ENCODE results near the gene DOP1A.

DNA sequence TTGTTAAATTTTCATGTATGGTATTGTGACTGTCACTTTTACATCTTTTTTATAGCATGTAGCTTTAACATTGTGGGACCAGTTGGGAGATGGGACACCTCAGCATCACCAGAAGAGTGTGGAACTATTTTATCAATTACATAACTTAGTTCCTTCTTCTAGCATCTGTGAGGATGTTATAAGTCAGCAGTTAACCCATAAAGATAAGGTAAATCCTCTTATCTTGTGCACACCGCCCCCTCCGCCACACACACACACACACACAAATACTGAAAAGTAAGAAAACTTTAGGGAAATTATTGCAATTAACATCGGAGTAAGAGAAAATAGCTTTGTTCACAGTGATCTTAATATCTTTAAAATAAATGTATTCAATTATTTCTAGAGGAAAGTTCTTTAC lies 64.7 kb downstream of the DOP1A start:
- TF ChIP-seq, protein P1, sequence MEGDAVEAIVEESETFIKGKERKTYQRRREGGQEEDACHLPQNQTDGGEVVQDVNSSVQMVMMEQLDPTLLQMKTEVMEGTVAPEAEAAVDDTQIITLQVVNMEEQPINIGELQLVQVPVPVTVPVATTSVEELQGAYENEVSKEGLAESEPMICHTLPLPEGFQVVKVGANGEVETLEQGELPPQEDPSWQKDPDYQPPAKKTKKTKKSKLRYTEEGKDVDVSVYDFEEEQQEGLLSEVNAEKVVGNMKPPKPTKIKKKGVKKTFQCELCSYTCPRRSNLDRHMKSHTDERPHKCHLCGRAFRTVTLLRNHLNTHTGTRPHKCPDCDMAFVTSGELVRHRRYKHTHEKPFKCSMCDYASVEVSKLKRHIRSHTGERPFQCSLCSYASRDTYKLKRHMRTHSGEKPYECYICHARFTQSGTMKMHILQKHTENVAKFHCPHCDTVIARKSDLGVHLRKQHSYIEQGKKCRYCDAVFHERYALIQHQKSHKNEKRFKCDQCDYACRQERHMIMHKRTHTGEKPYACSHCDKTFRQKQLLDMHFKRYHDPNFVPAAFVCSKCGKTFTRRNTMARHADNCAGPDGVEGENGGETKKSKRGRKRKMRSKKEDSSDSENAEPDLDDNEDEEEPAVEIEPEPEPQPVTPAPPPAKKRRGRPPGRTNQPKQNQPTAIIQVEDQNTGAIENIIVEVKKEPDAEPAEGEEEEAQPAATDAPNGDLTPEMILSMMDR (conservative IDR thresholded peaks at IDR 0.05; ENCODE audit: low read depth, low read length), result no peak
- TF ChIP-seq, protein P2, sequence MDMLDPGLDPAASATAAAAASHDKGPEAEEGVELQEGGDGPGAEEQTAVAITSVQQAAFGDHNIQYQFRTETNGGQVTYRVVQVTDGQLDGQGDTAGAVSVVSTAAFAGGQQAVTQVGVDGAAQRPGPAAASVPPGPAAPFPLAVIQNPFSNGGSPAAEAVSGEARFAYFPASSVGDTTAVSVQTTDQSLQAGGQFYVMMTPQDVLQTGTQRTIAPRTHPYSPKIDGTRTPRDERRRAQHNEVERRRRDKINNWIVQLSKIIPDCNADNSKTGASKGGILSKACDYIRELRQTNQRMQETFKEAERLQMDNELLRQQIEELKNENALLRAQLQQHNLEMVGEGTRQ (IDR thresholded peaks at IDR 0.05; ENCODE audit: low read depth, low read length), result no peak
- no peak for TF ChIP-seq RAD21 (IDR thresholded peaks at IDR 0.05; ENCODE audit: low read length)
- no peak for TF ChIP-seq POLR2A (IDR thresholded peaks at IDR 0.05; ENCODE audit: low read depth, low read length)
- TF ChIP-seq MAZ (IDR thresholded peaks at IDR 0.05; ENCODE audit: borderline replicate concordance, low read depth, low read length), result no peak
- TF ChIP-seq MAFK (IDR thresholded peaks at IDR 0.05; ENCODE audit: low read depth, low read length), result no peak
- no peak for TF ChIP-seq NFE2L2 (IDR thresholded peaks at IDR 0.05; ENCODE audit: low read depth, low read length)
- TF ChIP-seq CEBPB (IDR thresholded peaks at IDR 0.05; ENCODE audit: low read depth, low read length), result no peak

Data from IMR-90 (cell line).